Islet precursor cell (in vitro differentiated cells): ENCODE data around the gene KATNAL1.
"Not testable (repeated sequence)": the region's sequence is repeated elsewhere in the genome, so short reads cannot be mapped to it uniquely, and the experiment has no call there.

ENCODE experiments used
- DNase-seq: peaks from one replicate; pipeline ENCODE4 v3.0.0-alpha.2; 2018

Gene KATNAL1

GRCh38 chr13:30204564-30204963 is 102.8 kb downstream of the KATNAL1 start:
- no peak for DNase-seq

GRCh38 chr13:30196025-30196424 is 111.3 kb downstream of the KATNAL1 start:
- DNase-seq: peak; percentile 77

- DNase-seq: no peak
Observed at GRCh38 chr13:30194906-30195305, 112.4 kb downstream of the KATNAL1 start.

- no peak for DNase-seq
Observed at GRCh38 chr13:30193279-30194234, 113.8 kb downstream of the KATNAL1 start.

GRCh38 chr13:30192320-30193093 is 114.8 kb downstream of the KATNAL1 start:
- DNase-seq: no peak

- DNase-seq: no peak
Observed at GRCh38 chr13:30191491-30192100, 115.8 kb downstream of the KATNAL1 start.

GRCh38 chr13:30186634-30187415 is 120.5 kb downstream of the KATNAL1 start:
- DNase-seq: peak; percentile 68

- peak; percentile 78 for DNase-seq
Observed at GRCh38 chr13:30181888-30182651, 125.3 kb downstream of the KATNAL1 start.

- no peak for DNase-seq
Observed at GRCh38 chr13:30179597-30180276, 127.6 kb downstream of the KATNAL1 start.

- DNase-seq: no peak
Observed at GRCh38 chr13:30178976-30179375, 128.4 kb downstream of the KATNAL1 start.

- no peak for DNase-seq
Observed at GRCh38 chr13:30175166-30175565, 132.2 kb downstream of the KATNAL1 start.

- not testable (repeated sequence) for DNase-seq
Observed at GRCh38 chr13:30174250-30174649, 133.1 kb downstream of the KATNAL1 start.

GRCh38 chr13:30173303-30173610 is 134.1 kb downstream of the KATNAL1 start:
- no peak for DNase-seq

GRCh38 chr13:30172593-30173302 is 134.6 kb downstream of the KATNAL1 start:
- no peak for DNase-seq

- no peak for DNase-seq
Observed at GRCh38 chr13:30170569-30170968, 136.8 kb downstream of the KATNAL1 start.

- no peak for DNase-seq
Observed at GRCh38 chr13:30169442-30169841, 137.9 kb downstream of the KATNAL1 start.

- DNase-seq: no peak
Observed at GRCh38 chr13:30165796-30166195, 141.6 kb downstream of the KATNAL1 start.

- no peak for DNase-seq
Observed at GRCh38 chr13:30165071-30165470, 142.3 kb downstream of the KATNAL1 start.

GRCh38 chr13:30164146-30164545 is 143.2 kb downstream of the KATNAL1 start:
- DNase-seq: no peak

GRCh38 chr13:30163441-30163840 is 143.9 kb downstream of the KATNAL1 start:
- no peak for DNase-seq

GRCh38 chr13:30159446-30159839 is 147.9 kb downstream of the KATNAL1 start:
- DNase-seq: peak; percentile 73
